ENCODE results near the gene ZNF14. TPM values are rescaled to one million over a fixed set of nuclear protein-coding genes. Genes with fewer than 3 reads are reported as not detected.
"Not testable (repeated sequence)": the region's sequence is repeated elsewhere in the genome, so short reads cannot be mapped to it uniquely, and the experiment has no call there.

Gene ZNF14
- total RNA-seq, 4 donors from 2014 or later: 6.9 to 9.4 (median 8.1) TPM

- 97 to 99% methylated on average over 6 of the region's 6 CpGs for WGBS, 2 donors
- no peak for DNase-seq (ENCODE audit: low spot score in 2 of 2)
- TF ChIP-seq, protein P1, sequence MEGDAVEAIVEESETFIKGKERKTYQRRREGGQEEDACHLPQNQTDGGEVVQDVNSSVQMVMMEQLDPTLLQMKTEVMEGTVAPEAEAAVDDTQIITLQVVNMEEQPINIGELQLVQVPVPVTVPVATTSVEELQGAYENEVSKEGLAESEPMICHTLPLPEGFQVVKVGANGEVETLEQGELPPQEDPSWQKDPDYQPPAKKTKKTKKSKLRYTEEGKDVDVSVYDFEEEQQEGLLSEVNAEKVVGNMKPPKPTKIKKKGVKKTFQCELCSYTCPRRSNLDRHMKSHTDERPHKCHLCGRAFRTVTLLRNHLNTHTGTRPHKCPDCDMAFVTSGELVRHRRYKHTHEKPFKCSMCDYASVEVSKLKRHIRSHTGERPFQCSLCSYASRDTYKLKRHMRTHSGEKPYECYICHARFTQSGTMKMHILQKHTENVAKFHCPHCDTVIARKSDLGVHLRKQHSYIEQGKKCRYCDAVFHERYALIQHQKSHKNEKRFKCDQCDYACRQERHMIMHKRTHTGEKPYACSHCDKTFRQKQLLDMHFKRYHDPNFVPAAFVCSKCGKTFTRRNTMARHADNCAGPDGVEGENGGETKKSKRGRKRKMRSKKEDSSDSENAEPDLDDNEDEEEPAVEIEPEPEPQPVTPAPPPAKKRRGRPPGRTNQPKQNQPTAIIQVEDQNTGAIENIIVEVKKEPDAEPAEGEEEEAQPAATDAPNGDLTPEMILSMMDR (IDR thresholded peaks at IDR 0.05): no peak
- no peak for TF ChIP-seq POLR2A (IDR thresholded peaks at IDR 0.05)
- H3K4me3 ChIP-seq (ENCODE audit: low read depth, poor library complexity, severe bottlenecking): no peak overlapping the region
- intact Hi-C loops (cut with DNase I; ENCODE audit: low total_unique reads): no loop called here
Measured at GRCh38 chr19:19686580-19686979, 46.3 kb downstream of the ZNF14 start.

DNA sequence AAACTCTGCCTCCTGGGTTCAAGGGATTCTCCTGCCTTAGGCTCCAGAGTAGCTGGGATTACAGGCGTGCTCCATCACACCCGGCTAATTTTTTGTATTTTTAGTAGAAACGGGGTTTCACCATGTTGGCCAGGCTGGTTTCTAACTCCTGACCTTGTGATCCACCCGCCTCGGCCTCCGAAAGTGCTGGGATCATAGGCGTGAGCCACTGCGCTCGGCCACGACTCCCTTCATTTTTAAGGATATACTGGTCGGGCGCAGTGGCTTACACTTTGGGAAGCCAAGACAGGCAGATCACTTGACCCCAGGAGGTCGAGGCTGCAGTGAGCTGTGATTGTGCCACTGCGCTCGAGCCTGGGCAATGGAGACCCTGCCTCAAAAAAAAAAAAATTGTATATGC, 46.8 kb downstream of the ZNF14 start:
- WGBS, 2 donors: 96 to 97% methylated on average over 15 of the region's 15 CpGs
- intact Hi-C loops (cut with DNase I; ENCODE audit: low total_unique reads); DNase-seq (ENCODE audit: low spot score in 2 of 2); H3K4me3 ChIP-seq (ENCODE audit: low read depth, poor library complexity, severe bottlenecking): not testable (repeated sequence)

- intact Hi-C loops (cut with DNase I; ENCODE audit: low total_unique reads): no loop called here
- WGBS, 2 donors: 96% methylated on average over 20 of the region's 20 CpGs
- DNase-seq (ENCODE audit: low spot score in 2 of 2): no peak
- no peak for TF ChIP-seq POLR2A (IDR thresholded peaks at IDR 0.05)
- TF ChIP-seq, protein P1 (IDR thresholded peaks at IDR 0.05): no peak
- no peak overlapping the region for H3K4me3 ChIP-seq (ENCODE audit: low read depth, poor library complexity, severe bottlenecking)
Measured at GRCh38 chr19:19679176-19680073, 53.5 kb downstream of the ZNF14 start.

- TF ChIP-seq, protein P1 (IDR thresholded peaks at IDR 0.05): no peak
- no peak for TF ChIP-seq POLR2A (IDR thresholded peaks at IDR 0.05)
- 95 to 97% methylated on average over 7 of the region's 7 CpGs for WGBS, 2 donors
- intact Hi-C loops (cut with DNase I; ENCODE audit: low total_unique reads): no loop called here
- H3K4me3 ChIP-seq (ENCODE audit: low read depth, poor library complexity, severe bottlenecking): no peak overlapping the region
- DNase-seq (ENCODE audit: low spot score in 2 of 2): peak in 1 of 2 donors; percentile 28
Measured at GRCh38 chr19:19677579-19677978, 55.3 kb downstream of the ZNF14 start.

DNA sequence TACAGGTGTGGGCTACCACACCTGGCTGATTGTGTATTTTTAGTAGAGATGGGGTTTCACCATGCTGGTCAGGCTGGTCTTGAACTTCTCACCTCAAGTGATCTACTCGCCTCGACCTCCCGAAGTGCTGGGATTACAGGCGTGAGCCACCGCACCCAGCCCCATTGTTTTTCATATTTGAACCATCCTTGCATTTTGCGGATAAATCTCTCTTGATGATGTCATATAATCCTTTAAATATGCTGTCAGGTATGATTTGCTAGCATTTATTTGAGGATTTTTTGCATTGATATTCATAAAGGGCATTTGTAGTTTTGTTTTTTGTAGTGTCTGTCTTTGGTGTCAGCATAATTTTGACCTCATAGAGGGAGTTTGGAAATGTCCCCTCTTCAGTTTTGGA, 58.6 kb downstream of the ZNF14 start:
- no peak overlapping the region for H3K4me3 ChIP-seq (ENCODE audit: low read depth, poor library complexity, severe bottlenecking)
- TF ChIP-seq POLR2A (IDR thresholded peaks at IDR 0.05): no peak
- TF ChIP-seq, protein P1 (IDR thresholded peaks at IDR 0.05): no peak
- no peak for DNase-seq (ENCODE audit: low spot score in 2 of 2)
- 98 to 99% methylated on average over 6 of the region's 6 CpGs for WGBS, 2 donors
- intact Hi-C loops (cut with DNase I; ENCODE audit: low total_unique reads): no loop called here

DNA sequence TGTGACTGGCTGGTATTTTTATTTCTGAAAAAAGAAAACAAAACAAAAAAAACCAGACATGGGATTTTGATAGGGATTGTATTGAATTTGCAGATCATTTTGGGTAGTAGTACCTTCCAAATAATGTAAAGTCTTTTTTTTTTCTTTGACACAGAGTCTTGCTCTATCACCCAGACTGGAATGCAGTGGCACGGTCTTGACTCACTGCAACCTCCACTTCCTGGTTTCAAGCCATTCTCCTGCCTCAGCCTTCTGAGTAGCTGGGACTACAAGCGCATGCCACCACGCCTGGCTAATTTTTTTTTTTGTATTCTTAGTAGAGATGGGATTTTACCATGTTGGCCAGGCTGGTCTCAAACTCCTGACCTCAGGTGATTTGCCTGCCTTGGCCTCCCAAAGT, 60.1 kb downstream of the ZNF14 start:
- DNase-seq (ENCODE audit: low spot score in 2 of 2): no peak
- WGBS, 2 donors: 95 to 99% methylated on average over 3 of the region's 3 CpGs
- intact Hi-C loops (cut with DNase I; ENCODE audit: low total_unique reads): no loop called here
- no peak for TF ChIP-seq POLR2A (IDR thresholded peaks at IDR 0.05)
- TF ChIP-seq, protein P1 (IDR thresholded peaks at IDR 0.05): no peak
- H3K4me3 ChIP-seq (ENCODE audit: low read depth, poor library complexity, severe bottlenecking): no peak overlapping the region
